K562 treated with DMSO at 1 percent for 48 hours (cell line): Measurements from ENCODE around the gene SH3BP2. TPM values are rescaled to one million over a fixed set of nuclear protein-coding genes. Genes with fewer than 3 reads are reported as not detected.

ENCODE experiments used
- total RNA-seq: library from RNA; unstranded; fragments of 300-600 nt; gene quantifications from 2 replicates; pipeline ENCODE4 v1.2.3, GENCODE V29; 2022; ENCODE audit warnings: low replicate concordance; ENCODE audit errors: extremely low read depth

SH3BP2 gene
- total RNA-seq = not detected in 2 replicates

GRCh38 chr4:2792711-2793585 is at the start of gene SH3BP2:
Gene SH3BP2, plus strand, starts transcription at chr4:2793085. Its CDS starts 27,533 bp downstream, at chr4:2820618.

GRCh38 chr4:2755821-2756690 is 36.8 kb upstream of the SH3BP2 start, which contains the start of gene TNIP2:
Gene TNIP2, minus strand, starts transcription at chr4:2756336. Its CDS starts 47 bp downstream, at chr4:2756289.

GRCh38 chr4:2843263-2843940 is 50.5 kb downstream of the SH3BP2 start, which contains the start of gene ADD1:
Gene ADD1, plus strand, starts transcription at chr4:2843844. Its CDS starts 32,072 bp downstream, at chr4:2875916.

Other genes starting within 250 kb of the SH3BP2 start
- not detected in 2 replicates for gene TNIP2, start 36.7 kb upstream of the SH3BP2 start, total RNA-seq
- gene ADD1, start 50.8 kb downstream of the SH3BP2 start, total RNA-seq = not detected in 2 replicates
- gene NOP14, start 170.3 kb downstream of the SH3BP2 start, total RNA-seq = not detected in 2 replicates
- not detected in 2 replicates for gene GRK4, start 170.5 kb downstream of the SH3BP2 start, total RNA-seq